ENCODE results near the gene SLC12A3.
"Not testable (repeated sequence)": the region's sequence is repeated elsewhere in the genome, so short reads cannot be mapped to it uniquely, and the experiment has no call there.

Gene SLC12A3

DNA sequence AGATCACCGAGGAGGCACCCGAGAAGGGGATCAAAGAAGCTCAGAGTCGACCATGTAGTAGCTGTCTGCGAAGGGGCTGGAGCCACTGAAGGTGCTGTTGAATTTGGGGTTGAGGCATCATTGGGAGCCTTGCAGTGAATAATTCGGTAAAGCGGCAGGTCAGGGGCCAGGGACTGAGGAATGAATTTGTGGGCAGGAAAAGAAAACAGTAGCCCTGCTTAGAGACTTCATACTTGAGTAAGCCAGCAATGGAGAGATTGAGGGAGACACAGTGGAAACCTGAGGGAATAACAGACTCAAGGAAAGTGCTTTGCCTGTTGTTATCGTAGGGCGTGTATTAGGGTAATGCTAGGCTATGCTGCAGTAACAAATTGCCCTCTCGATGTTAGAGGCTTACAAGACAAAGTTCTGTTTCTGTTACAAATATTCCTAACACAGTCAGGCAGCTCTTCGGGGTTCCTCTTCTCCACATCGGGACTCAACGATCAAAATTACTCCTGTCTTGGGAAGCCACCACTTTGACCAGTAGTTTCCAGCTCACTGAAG is 53.5 kb downstream of the SLC12A3 start:
- no peak for DNase-seq (ENCODE audit: low read depth, low spot score)

DNA sequence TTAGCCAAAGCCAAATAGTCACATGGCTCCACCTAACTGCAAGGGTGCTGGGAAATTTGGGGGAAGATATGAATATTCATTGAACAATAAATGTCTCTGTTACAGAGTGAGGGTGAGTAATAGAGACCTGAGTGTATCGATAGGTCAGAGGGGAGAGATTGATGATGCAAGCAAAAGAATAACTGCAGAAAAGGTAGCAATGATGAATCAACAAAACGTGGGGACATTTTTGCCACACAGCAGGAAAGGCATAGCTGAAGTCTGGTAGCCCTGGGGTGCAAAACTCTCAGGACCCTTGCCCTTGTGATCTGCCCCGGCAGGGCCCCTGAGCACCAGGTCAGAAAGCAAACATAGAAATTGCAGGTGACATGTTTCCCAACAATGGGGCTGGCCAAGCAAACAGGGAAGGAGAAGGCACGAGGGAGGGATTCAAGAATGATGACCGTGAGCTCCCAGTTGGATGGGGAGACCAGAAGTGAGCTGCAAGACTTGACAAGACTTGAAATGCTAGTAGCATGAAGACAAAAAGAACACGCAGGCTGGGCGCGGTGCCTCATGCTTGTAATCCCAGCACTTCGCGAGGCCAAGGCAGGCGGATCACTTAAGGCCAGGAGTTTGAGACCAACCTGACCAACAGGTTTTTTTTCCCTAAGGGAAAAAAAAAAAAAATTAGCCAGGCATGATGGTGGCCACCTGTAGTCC is 54.2 kb downstream of the SLC12A3 start:
- DNase-seq (ENCODE audit: low read depth, low spot score) = no peak

- DNase-seq (ENCODE audit: low read depth, low spot score) = no peak
Measured at GRCh38 chr16:56921571-56921970, 56.6 kb downstream of the SLC12A3 start.

DNA sequence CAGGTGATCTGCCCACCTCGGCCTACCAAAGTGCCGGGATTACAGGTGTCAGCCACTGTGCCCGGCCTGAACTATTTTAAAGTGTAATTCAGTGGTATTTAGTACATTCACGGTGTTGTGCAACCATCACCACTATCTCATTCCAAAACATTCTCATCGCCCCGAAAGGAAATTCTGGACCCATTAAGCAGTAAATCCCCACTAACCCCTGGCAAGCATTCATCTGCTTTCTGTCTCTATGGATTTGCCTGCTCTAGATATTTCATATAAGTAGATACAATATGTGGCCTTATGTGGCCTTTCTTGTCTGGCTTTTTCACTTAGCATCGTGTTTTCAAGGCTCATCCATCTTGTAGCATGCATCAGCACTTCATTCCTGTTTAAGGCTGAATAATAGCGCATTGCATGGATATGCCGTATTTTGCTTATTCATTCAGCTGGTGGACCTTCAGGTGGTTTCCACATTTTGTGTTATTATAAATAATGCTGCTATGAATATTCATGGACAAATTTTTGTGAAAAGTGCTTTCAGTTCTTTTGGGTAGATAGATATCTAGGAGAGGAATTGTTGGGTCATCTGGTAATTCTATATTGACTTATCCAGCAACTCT is 58.6 kb downstream of the SLC12A3 start:
- DNase-seq (ENCODE audit: low read depth, low spot score) = no peak

GRCh38 chr16:56927471-56927870 is 62.5 kb downstream of the SLC12A3 start:
- no peak for DNase-seq (ENCODE audit: low read depth, low spot score)

DNA sequence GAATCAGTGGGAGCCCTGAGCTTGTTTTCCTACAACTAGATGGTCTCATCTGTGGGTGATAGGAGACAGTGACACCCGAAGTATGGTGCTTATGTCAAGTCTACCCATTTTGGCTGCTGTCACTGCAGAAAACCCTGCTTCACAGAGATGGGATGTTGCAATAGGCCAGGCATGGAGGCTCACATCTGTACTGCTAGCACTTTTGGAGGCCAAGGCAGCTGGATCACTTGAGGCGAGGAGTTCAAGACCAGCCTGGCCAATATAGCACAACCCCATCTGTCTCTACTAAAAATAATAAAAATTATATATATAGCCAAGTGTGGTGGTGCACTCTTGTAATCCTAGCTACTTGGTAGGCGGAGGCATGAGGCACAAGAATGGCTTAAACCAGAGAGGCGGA is 64.6 kb downstream of the SLC12A3 start:
- no peak for DNase-seq (ENCODE audit: low read depth, low spot score)

DNA sequence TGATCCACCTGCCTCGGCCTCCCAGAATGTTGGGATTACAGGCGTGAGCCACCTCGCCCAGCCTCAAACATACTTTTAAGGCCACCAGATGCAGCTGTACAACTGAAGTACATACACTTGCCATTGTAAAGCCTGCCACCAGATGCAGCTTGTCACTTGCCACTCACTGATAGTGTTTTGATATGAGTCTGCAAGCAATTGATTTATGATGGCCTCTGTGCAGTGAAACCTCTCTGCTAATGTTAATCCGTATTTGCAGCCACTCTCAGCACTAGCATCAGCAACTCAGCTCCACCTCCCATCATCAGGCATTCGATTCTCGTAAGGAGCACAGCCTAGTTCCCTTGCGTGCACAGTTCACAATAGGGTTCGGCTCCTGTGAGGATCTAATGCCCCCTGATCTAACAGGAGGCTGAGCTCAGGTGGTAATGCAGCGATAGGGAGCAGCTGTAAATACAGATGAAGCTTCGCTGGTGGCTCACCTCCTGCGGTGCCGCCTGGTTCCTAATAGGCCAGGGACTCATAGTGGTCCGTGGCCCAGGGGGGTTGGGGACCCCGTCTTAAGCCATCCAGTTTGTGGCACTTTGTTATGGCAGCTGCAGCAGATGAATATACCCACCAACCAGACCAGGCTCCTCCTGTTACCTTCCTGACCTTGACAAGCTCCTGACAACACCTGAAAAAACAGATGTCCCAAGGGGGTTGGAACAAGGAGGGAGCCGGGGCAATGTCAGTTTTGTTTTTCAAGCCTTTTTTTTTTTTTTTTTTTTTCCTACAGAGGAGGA is 65.7 kb downstream of the SLC12A3 start:
- DNase-seq (ENCODE audit: low read depth, low spot score) = no peak

DNA sequence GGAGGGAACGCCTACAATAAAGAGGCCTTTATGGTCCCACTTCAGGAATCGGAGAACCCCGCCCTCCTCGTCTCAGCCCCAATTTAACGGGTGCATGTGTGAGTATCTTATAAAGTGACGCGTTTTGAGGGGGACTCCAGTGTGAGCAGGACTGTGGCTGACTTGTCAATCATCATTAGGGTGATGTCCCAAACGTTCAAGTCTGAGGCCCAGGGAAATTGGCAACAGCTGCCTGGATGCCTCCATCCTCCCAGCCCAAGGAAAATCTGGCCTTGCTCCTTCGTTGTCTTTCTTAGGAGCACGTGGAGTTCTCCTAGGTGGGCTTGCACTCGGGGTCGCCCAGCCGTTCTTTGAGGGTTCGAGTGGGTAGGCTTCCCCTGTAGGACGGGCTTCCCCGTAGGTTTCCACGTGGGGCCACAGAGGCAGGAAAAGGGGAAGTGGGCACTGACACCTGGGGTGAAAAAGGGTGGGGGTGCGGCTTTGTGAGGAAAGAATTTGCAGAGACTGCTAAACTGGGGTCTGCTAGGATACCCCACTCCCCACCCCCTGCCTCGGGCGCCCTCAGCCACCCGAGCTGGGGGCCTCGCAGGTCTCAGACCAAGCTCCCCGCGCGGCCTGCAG is 66.4 kb downstream of the SLC12A3 start:
- DNase-seq (ENCODE audit: low read depth, low spot score) = no peak

DNA sequence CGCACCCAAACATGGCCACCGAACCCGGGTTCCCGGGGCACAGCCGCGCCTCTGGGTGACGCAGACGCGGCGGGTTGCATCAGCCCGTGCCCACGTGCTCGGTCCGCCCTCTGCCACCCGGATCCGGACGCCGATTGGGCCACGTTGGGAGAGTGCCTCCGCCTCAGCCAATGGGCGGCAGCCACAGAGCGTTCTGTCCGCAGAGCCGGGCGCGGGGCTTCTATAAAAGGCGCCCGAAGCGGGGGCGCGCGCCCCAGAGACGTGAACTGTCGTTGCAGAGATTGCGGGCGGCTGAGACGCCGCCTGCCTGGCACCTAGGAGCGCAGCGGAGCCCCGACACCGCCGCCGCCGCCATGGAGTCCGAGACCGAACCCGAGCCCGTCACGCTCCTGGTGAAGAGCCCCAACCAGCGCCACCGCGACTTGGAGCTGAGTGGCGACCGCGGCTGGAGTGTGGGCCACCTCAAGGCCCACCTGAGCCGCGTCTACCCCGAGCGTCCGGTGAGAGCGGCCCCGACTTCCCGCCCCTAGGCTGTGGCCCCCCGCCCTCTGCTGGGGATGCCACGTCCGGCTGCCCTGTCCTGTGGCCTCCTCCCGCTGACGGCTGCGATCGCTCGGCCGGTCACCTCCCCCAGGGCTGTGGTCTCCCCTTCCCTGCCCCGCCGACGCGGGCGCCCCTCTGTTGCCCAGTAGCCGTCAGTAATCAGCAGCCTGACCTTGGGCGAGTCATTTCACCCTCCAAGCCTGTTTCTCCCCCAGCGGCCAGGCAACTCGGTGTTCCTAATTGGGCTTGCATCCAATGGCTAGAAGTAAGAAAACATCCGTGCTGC is 67.1 kb downstream of the SLC12A3 start, which contains the start of gene HERPUD1:
Gene HERPUD1 (plus strand): TSS at position 251 of the 829 bp plus-strand sequence. CDS start 103 bp downstream, at position 354.
- DNase-seq (ENCODE audit: low read depth, low spot score) = peak; percentile 99

GRCh38 chr16:56932721-56933619 is 68.0 kb downstream of the SLC12A3 start:
- DNase-seq (ENCODE audit: low read depth, low spot score) = peak; percentile 64

GRCh38 chr16:56933828-56934598 is 69.0 kb downstream of the SLC12A3 start:
- no peak for DNase-seq (ENCODE audit: low read depth, low spot score)

DNA sequence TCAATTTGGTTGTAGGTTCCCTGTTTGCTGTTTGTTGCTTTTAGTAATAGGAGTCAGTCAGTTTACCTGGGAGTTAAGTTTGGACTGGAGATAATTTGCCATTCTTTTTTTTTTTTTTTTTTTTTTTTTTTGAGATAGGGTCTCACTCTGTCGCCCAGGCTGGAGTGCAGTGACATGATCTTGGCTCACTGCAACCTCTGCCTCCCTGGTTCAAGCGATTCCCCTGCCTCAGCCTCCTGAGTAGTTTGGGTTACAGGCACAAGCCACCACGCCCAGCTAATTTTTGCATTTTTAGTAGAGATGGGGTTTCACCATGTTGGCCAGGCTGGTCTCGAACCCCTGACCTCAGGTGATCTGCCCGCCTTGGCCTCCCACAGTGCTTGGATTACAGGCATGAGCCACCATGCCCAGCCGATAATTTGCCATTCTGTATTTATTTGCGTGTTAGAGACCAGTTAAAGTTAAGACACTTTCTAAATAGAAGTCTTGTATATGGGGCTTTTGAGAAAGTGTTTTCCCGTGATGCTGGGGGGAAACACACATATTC is 69.7 kb downstream of the SLC12A3 start:
- not testable (repeated sequence) for DNase-seq (ENCODE audit: low read depth, low spot score)

DNA sequence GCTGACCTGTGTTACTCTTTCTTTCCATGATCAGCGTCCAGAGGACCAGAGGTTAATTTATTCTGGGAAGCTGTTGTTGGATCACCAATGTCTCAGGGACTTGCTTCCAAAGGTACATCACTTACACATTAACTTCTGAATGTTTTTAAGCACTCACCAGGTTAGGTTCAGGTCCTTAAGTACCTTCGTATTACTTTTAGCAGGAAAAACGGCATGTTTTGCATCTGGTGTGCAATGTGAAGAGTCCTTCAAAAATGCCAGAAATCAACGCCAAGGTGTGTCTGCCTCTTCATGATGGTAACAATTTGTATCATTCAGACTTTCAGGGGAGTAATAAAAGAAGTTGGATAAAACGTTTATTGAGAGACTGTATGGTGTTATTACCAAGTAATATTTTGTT is 70.2 kb downstream of the SLC12A3 start:
- DNase-seq (ENCODE audit: low read depth, low spot score) = no peak

DNA sequence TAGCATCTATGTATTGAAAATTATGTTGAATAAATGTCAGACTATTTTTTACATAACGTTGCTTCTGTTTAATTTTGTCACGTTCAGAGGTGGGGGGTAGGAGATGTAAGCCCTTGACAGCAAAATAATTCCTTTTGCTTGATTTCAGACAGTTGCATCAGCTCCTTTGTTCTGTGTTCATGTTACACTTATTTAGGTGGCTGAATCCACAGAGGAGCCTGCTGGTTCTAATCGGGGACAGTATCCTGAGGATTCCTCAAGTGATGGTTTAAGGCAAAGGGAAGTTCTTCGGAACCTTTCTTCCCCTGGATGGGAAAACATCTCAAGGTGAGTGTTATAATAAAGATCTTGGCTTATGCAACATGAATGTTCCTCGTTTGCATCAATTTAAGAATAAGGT is 71.5 kb downstream of the SLC12A3 start:
- no peak for DNase-seq (ENCODE audit: low read depth, low spot score)

GRCh38 chr16:56936950-56937349 is 71.9 kb downstream of the SLC12A3 start:
- no peak for DNase-seq (ENCODE audit: low read depth, low spot score)

DNA sequence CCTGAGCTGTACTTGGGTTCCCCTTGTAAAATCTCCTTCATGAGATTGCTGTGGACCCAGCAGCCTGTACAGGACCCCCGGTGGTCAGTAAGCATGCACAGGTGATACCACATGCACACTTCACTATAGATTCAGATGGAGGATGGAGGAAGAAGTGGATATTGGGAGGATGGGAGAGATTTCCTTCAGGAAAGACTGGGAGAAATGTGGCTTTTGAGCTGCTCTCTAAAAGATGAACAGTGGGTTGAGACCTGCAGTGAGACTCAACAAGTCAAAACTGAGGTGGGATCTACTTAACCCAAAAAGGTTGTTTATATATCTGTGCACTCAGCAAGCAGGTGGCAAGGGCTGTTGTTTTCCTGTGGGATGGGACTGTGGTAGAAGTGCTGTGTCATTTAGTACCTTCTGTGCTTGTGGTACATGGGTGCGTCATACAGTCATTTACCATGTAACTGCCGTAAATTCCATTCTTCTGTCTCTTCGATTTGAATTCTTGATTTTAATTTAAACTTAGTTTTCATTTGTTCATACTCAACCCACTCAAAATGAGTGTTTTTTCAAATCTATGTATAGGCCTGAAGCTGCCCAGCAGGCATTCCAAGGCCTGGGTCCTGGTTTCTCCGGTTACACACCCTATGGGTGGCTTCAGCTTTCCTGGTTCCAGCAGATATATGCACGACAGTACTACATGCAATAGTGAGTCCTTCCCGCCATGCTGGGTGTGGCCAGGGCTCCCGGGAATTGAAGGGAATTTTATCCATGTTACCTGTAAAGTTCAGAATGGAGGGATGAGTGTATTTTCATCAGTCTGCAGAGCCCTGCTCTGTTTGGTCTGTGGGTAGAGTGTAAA is 73.9 kb downstream of the SLC12A3 start:
- DNase-seq (ENCODE audit: low read depth, low spot score) = no peak

GRCh38 chr16:56939801-56940200 is 74.8 kb downstream of the SLC12A3 start:
- DNase-seq (ENCODE audit: low read depth, low spot score) = no peak

GRCh38 chr16:56941092-56941491 is 76.1 kb downstream of the SLC12A3 start:
- no peak for DNase-seq (ENCODE audit: low read depth, low spot score)

Data from astrocyte of the hippocampus (primary cell).